PFSK-1 (cell line): ENCODE measurements around the gene BRWD1.

Experiments
- TAF1 ChIP-seq: IDR thresholded peaks from 2 replicates; pipeline ENCODE4 v1.6.1; 2012; ENCODE audit warnings: low read length, control low read depth, borderline replicate concordance; ENCODE audit not compliant: insufficient read depth
- TF ChIP-seq, protein P1 (sequence below), 2 experiments: IDR thresholded peaks; 2 replicates each; pipeline versions ENCODE4 v1.6.1 to v1.8.0; 2011 to 2012; ENCODE audit warnings: low read depth in 2 of 2, low read length in 2 of 2, control low read depth in 1 of 2, inconsistent platforms in 1 of 2, mild to moderate bottlenecking in 1 of 2, moderate library complexity in 1 of 2; ENCODE audit not compliant: insufficient read depth in 1 of 2

DNA sequence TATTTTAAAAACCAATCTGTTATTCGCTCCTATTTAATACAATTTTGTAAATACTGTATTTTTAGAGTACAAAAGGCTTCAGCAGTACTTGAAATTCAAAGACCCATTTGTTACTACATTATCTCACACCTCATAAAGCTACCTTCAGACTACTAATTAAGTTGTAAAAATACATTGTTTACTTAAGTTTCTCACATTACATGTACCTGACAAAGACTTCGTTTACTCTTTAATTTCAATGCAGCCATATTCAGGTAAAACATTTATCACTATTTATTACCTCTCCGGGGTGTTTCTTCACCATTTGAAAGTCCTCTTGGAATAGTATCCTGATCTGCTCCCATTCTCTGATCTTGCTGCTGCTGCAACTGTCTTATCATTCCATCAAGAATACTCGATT, 55.2 kb downstream of the BRWD1 start:
- TF ChIP-seq, protein P1, sequence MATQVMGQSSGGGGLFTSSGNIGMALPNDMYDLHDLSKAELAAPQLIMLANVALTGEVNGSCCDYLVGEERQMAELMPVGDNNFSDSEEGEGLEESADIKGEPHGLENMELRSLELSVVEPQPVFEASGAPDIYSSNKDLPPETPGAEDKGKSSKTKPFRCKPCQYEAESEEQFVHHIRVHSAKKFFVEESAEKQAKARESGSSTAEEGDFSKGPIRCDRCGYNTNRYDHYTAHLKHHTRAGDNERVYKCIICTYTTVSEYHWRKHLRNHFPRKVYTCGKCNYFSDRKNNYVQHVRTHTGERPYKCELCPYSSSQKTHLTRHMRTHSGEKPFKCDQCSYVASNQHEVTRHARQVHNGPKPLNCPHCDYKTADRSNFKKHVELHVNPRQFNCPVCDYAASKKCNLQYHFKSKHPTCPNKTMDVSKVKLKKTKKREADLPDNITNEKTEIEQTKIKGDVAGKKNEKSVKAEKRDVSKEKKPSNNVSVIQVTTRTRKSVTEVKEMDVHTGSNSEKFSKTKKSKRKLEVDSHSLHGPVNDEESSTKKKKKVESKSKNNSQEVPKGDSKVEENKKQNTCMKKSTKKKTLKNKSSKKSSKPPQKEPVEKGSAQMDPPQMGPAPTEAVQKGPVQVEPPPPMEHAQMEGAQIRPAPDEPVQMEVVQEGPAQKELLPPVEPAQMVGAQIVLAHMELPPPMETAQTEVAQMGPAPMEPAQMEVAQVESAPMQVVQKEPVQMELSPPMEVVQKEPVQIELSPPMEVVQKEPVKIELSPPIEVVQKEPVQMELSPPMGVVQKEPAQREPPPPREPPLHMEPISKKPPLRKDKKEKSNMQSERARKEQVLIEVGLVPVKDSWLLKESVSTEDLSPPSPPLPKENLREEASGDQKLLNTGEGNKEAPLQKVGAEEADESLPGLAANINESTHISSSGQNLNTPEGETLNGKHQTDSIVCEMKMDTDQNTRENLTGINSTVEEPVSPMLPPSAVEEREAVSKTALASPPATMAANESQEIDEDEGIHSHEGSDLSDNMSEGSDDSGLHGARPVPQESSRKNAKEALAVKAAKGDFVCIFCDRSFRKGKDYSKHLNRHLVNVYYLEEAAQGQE (IDR thresholded peaks at IDR 0.05; ENCODE audit: insufficient read depth in 1 of 2, low read depth in 2 of 2, low read length in 2 of 2): no peak
- TF ChIP-seq TAF1: no peak
